Mucosa of gallbladder (tissue), 1 donor: ENCODE data around the gene COG5. TPM values are rescaled to one million over a fixed set of nuclear protein-coding genes. Genes with fewer than 3 reads are reported as not detected.
"Not testable (repeated sequence)": the region's sequence is repeated elsewhere in the genome, so short reads cannot be mapped to it uniquely, and the experiment has no call there.

Experiments used
- DNase-seq: peaks from one replicate; pipeline ENCODE4 v3.0.0-alpha.2; 2020; ENCODE audit warnings: low spot score
- total RNA-seq: library from RNA; stranded (reverse); gene quantifications from one replicate; pipeline ENCODE4 v1.2.1, GENCODE V29; 2021
- donor health status: DM: no; HTN: no; CAD: no.

COG5 gene
- total RNA-seq, 1 donor from 2014 or later = 34.6 TPM

- DNase-seq = no peak
Measured at GRCh38 chr7:107224374-107225223, 339.1 kb downstream of the COG5 start.

GRCh38 chr7:107220806-107221205, 342.9 kb downstream of the COG5 start:
- DNase-seq = not testable (repeated sequence)

- no peak for DNase-seq
Measured at GRCh38 chr7:107220356-107220755, 343.4 kb downstream of the COG5 start.

- no peak for DNase-seq
Measured at GRCh38 chr7:107219563-107220244, 344.0 kb downstream of the COG5 start.

DNA sequence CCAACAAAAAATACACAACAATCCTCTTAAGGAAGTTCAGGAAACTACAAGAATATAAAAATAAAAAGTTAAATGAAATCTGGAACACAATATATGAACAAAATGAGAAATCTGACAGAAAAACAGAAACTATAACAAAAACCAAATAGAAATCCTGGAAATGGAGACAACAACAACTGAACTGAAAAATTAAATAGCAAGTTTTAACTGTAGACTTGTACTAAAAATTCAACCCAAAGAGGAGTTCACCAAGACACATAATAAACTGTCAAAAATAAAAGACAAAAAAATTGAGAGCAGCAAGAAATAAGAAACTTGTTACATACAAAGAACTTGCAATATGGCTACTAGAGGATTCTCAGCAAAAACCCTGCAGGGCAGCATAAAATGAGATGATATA, 349.8 kb downstream of the COG5 start:
- DNase-seq = no peak

- DNase-seq = no peak
Measured at GRCh38 chr7:107213193-107213788, 350.4 kb downstream of the COG5 start.

DNA sequence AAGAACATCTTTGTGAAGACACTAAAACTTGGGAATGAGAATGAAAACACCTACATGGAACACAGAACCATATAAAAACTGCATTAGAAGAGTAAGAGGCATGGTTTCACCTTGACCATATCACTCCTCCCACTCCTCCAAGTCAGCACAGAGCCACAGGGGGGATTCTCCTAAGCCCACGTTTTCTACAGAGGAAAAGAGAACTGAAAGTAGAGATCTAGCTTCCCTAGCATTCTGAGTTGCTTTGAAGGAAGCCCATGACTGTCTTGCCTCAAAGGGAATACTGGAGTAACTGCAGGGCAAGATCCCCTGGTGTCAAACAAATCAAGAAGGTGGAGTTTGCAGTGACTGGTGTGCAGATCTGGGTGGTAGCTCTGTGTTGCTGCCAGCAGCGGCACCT, 351.0 kb downstream of the COG5 start:
- no peak for DNase-seq

- no peak for DNase-seq
Measured at GRCh38 chr7:107210400-107210799, 353.3 kb downstream of the COG5 start.

- DNase-seq = no peak
Measured at GRCh38 chr7:107209565-107209964, 354.2 kb downstream of the COG5 start.

DNA sequence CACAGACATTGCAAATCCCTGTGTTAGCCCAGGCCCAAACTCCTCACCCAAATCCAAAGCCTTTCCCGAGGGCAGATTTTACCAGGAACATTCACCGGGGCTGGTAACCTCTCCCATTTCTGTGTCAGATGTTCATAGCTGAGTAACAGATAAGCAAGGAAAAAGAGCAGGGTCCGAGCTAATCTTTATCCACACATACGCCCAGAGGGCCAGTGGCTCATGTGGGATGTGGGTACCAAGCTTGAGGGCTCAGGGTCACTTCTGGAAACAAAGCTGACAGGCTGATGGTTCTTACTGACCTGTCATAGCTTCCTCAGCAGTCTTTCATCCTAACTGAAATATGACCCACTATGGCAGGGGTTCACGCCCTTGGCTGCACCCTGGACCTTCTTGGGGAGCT, 355.2 kb downstream of the COG5 start:
- no peak for DNase-seq

GRCh38 chr7:107208024-107208521, 355.6 kb downstream of the COG5 start:
- DNase-seq = no peak

DNA sequence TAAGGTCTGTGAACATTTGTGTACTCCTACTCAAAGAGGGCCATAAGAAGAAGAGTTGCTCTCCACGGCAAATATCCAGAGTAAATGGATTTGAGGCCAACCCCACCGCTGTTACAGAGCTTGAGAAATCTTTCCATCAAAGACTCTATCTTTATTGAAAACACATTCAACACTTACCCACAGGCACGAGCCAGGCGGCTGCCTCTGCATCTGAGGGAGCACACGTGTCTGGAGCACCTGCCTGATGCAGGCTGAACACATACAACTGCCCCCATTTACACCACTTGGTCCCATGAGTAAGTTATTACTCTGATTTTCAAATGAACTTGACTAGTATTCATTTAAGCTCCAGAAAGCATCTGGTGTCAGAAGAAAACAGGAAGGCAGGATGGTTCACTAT, 356.3 kb downstream of the COG5 start:
- no peak for DNase-seq

- DNase-seq = no peak
Measured at GRCh38 chr7:107206706-107207105, 357.0 kb downstream of the COG5 start.

DNA sequence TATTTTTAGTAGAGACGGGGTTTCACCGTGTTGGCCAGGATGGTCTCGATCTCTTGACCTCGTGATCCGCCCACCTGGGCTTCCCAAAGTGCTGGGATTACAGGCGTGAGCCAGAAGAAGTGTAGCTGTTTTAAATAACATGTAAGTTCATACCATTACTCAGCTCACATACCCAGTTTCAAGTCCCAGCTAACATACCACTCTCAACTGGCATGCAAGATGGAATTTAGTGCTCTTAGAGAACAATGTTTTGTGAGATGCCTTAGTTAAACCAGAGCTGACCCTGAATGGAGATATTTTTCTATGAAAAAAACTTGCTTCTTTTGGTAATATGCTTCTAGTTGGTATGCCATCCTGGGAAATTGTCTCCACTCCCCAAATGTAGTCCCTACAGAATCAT, 357.6 kb downstream of the COG5 start:
- DNase-seq = no peak

- DNase-seq = no peak
Measured at GRCh38 chr7:107203607-107204006, 360.1 kb downstream of the COG5 start.

- DNase-seq = no peak
Measured at GRCh38 chr7:107201795-107202450, 361.8 kb downstream of the COG5 start.

DNA sequence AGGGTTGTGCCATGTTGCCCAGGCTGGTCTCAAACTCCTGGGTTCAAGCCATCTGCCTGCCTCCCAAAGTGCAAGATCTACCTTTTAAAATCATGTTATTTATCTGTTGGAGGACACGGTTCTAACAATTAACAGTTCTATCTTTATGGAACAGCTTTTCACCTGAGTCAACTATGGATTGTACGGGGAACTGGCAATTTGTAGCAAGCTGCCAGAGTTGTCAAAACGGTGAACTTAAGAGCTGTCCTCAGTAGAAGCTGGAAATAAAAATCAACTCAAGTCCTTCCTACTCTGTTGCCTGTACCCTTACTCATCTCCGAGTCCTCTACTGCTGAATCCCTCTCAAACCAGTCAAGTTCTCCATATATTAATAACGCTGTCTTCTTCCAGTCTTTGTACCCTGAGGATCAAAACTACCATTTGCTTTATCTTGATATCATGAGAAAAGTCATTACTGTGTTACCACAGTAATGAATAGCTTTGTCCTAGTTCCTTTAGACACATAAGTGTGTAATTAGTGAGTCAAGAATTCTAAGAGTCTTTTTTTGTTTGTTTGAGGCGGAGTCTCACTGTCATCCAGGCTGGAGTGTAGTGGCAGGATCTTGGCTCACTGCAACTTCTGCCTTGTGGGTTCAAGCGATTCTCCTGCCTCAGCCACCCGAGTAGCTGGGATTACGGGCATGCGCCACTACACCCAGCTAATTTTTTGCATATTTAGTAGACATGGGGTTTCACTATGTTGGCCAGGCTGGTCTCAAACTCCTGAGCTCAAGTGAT, 366.7 kb downstream of the COG5 start:
- DNase-seq = no peak

GRCh38 chr7:107194052-107194451, 369.7 kb downstream of the COG5 start:
- DNase-seq = no peak

DNA sequence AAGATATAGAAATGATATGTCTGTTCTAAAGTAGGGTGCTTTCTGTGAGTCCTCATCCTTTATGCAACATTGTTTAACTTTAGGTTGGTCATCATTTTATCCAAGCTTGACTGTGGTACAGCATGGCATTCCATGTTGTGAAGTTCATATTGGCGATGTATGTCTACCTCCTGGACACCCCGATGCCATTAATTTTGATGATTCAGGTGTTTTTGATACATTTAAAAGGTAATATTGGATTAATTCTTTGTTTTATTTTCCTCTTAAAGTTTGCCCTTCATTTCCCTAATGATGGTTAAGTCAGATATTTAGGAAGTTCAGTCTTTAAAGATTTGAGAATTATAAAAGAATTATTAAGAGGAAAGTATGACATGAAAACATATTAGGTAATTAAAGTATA, 373.6 kb downstream of the COG5 start:
- DNase-seq = no peak

- no peak for DNase-seq
Measured at GRCh38 chr7:107187774-107188173, 375.9 kb downstream of the COG5 start.

- no peak for DNase-seq
Measured at GRCh38 chr7:107186240-107186639, 377.5 kb downstream of the COG5 start.
